ENCODE measurements around the gene ATG2B.

- TF ChIP-seq CTCF (IDR thresholded peaks at IDR 0.05; ENCODE audit: borderline replicate concordance, extremely low read depth, low read length, poor library complexity, severe bottlenecking) (no peak), EZH2 (IDR thresholded peaks at IDR 0.05; ENCODE audit: borderline replicate concordance, low read depth, low read length, severe bottlenecking) (no peak)
These were observed 17.5 kb downstream of the ATG2B start for GRCh38 chr14:96345669-96346068.

Data from DND-41 (cell line).